Measurements from ENCODE around the gene YTHDC1. TPM values are rescaled to one million over a fixed set of nuclear protein-coding genes. Genes with fewer than 3 reads are reported as not detected.

Gene YTHDC1
- total RNA-seq, 1 donor from 2014 or later: 95.0 TPM

Small RNAs within 50 kb of the gene (small RNA-seq; reads per million reads assigned to genes)
- gene MT2P1: not detected

Other genes starting within 250 kb of the YTHDC1 start
- gene TMPRSS11F, start 220.2 kb downstream of the YTHDC1 start, total RNA-seq: not detected
- not detected for gene TMPRSS11B, start 104.4 kb downstream of the YTHDC1 start, total RNA-seq
- not detected for gene TMPRSS11E, start 97.4 kb upstream of the YTHDC1 start, total RNA-seq
- gene UGT2B17, start 226.2 kb upstream of the YTHDC1 start, total RNA-seq: not detected